Activated naive CD4-positive, alpha-beta T cell treated with anti-CD3 and anti-CD28 coated beads for 36 hours (primary cell): ENCODE measurements around the gene DTL. TPM values are rescaled to one million over a fixed set of nuclear protein-coding genes. Genes with fewer than 3 reads are reported as not detected.
"Not testable (repeated sequence)": the region's sequence is repeated elsewhere in the genome, so short reads cannot be mapped to it uniquely, and the experiment has no call there.

ENCODE experiments used
- CTCF ChIA-PET: fragments of 350-600 bp; sonication (Branson Sonifier 250); formaldehyde crosslinking; loops from one replicate; lab custom pipeline; 2021; ENCODE audit warnings: antibody characterized with exemption; lab: Charles Lee
- DNase-seq: peaks from one replicate; pipeline ENCODE4 v3.0.0-alpha.2; 2020
- H3K27ac Mint-ChIP-seq: one replicate; pipeline ENCODE4 v1.8.0; 2021; ENCODE audit warnings: mild to moderate bottlenecking, mixed read lengths
- H3K27me3 Mint-ChIP-seq: one replicate; pipeline ENCODE4 v1.8.0; 2021; ENCODE audit warnings: low read depth, mixed read lengths
- H3K36me3 Mint-ChIP-seq: one replicate; pipeline ENCODE4 v1.8.0; 2021; ENCODE audit warnings: low read depth, mixed read lengths
- H3K4me1 Mint-ChIP-seq: one replicate; pipeline ENCODE4 v1.8.0; 2021; ENCODE audit warnings: low read depth, mixed read lengths
- H3K4me3 Mint-ChIP-seq: one replicate; pipeline ENCODE4 v1.8.0; 2021; ENCODE audit warnings: mild to moderate bottlenecking, moderate library complexity, mixed read lengths
- H3K9me3 Mint-ChIP-seq: one replicate; pipeline ENCODE4 v1.8.0; 2021; ENCODE audit warnings: mixed read lengths
- intact Hi-C: fragments of 100-400 bp; cut with micrococcal nuclease; formaldehyde crosslinking; loops from one replicate; pipeline ENCODE4 v1.15.1; 2023
- total RNA-seq, 2 experiments: library from RNA; stranded (reverse); gene quantifications; one replicate each; pipeline ENCODE4 v1.2.3, GENCODE V29; 2021

Gene DTL, protein sequence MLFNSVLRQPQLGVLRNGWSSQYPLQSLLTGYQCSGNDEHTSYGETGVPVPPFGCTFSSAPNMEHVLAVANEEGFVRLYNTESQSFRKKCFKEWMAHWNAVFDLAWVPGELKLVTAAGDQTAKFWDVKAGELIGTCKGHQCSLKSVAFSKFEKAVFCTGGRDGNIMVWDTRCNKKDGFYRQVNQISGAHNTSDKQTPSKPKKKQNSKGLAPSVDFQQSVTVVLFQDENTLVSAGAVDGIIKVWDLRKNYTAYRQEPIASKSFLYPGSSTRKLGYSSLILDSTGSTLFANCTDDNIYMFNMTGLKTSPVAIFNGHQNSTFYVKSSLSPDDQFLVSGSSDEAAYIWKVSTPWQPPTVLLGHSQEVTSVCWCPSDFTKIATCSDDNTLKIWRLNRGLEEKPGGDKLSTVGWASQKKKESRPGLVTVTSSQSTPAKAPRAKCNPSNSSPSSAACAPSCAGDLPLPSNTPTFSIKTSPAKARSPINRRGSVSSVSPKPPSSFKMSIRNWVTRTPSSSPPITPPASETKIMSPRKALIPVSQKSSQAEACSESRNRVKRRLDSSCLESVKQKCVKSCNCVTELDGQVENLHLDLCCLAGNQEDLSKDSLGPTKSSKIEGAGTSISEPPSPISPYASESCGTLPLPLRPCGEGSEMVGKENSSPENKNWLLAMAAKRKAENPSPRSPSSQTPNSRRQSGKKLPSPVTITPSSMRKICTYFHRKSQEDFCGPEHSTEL
- total RNA-seq, result 100 to 1,000 TPM; 106 to 121 TPM

DNA sequence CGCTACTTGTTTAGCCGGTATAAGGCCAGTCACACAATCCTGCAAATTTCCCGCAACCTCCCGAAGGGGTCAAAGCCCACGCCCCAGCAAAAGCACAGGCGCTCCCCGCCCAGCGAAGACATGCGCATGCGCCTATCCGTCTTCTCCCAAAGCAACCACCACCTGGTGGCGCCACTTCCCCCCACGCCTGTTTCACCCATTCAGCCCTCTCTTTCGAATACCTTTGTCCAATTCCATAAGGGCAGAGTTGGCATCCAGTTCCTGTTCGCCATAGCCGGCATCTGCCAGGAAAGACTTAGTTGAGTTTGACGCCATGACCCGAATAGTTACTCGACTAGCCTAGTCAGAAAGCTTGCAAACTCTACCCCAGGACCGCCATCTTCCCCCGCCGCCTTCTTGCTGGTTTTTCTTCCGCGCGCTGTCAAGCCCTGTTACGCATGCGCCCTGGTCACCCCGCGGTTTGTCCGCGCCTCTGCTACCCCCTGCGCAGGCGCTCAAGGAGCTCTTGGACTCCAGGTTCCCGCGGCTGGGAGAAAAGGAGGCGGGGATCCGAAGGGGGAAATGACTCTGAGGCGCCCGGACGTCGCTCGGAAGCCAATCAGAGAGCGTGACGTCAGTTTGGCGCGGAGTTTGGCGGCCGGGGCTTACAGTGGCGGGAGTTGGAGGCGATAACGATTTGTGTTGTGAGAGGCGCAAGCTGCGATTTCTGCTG lies at the start of gene DTL, which contains the start of gene INTS7:
TSS of gene DTL (plus strand) at position 626 of the 712 bp plus-strand sequence. CDS start 143 bp downstream, outside the sequence.
TSS of gene INTS7 (minus strand) at position 435 of the 712 bp plus-strand sequence. CDS start at position 315, 120 bp downstream.
- peaks cover 53% of the 10 kb centered on the region for H3K4me1 Mint-ChIP-seq
- CTCF ChIA-PET, result interaction anchor here (0.6 to 5.2 kb wide), 41 partner anchors 8 to 1015 kb away, joined by 3 to 32 read pairs (median 4); partner anchors contain the start of genes FLVCR1, NENF and PPP2R5A

GRCh38 chr1:211986628-211987254 lies 48.8 kb upstream of the DTL start:
- Mint-ChIP-seq H3K4me3 (no peak overlapping the region), H3K9me3 (no peaks in the 10 kb centered on the region), H3K27ac (no peak overlapping the region), H3K36me3 (peaks cover 21% of the 10 kb centered on the region), H3K4me1 (no peaks in the 10 kb centered on the region), H3K27me3 (no peaks in the 10 kb centered on the region)
- intact Hi-C loops, result no loop called here
- no peak for DNase-seq
- CTCF ChIA-PET, result no interaction called here

More for the DNA sequence above, at the start of gene DTL, which contains the start of gene INTS7:
- no peaks in the 10 kb centered on the region for H3K9me3 Mint-ChIP-seq
- H3K27me3 Mint-ChIP-seq, result peaks cover 6% of the 10 kb centered on the region
- peak within 1 kb of the TSS; percentile 96 for H3K4me3 Mint-ChIP-seq
- DNase-seq, result peak; percentile 99
- H3K27ac Mint-ChIP-seq, result peak within 1 kb of the TSS; percentile 98
- H3K36me3 Mint-ChIP-seq, result peaks cover 37% of the 10 kb centered on the region
- intact Hi-C loops, result loop anchor here (1.0 to 10.0 kb wide), 17 partner anchors 23 to 982 kb away; partner anchors contain the start of genes ANGEL2, ATF3, FLVCR1 and LPGAT1

DNA sequence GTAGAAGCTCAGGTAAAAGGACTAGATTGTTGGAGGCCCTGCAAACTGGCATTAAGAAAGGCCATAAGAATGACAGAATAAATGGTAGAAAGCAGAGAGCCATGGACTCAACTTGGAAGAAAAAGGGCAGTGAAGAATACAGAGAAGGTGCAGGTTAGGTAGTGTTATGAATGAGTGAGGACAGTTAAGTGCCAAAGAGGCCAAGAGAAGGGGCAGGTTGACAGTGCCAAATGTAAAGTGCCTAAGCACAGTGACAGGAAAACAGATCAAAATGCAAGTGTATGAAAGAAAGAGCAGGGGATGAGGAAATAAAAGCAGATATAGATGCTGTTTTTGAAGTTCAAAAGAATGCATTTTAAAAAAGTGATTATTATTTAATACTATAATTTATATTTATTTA lies 43.9 kb upstream of the DTL start:
- H3K4me3 Mint-ChIP-seq, result no peak overlapping the region
- peaks cover 14% of the 10 kb centered on the region for H3K36me3 Mint-ChIP-seq
- no peak overlapping the region for H3K27ac Mint-ChIP-seq
- DNase-seq, result no peak
- no peaks in the 10 kb centered on the region for H3K4me1 Mint-ChIP-seq
- no peaks in the 10 kb centered on the region for H3K9me3 Mint-ChIP-seq
- H3K27me3 Mint-ChIP-seq, result no peaks in the 10 kb centered on the region
- CTCF ChIA-PET, result interaction anchor here (1.3 kb wide), 1 partner anchor 292 kb away, joined by 3 read pairs; no protein-coding TSS in a partner anchor
- intact Hi-C loops, result no loop called here

DNA sequence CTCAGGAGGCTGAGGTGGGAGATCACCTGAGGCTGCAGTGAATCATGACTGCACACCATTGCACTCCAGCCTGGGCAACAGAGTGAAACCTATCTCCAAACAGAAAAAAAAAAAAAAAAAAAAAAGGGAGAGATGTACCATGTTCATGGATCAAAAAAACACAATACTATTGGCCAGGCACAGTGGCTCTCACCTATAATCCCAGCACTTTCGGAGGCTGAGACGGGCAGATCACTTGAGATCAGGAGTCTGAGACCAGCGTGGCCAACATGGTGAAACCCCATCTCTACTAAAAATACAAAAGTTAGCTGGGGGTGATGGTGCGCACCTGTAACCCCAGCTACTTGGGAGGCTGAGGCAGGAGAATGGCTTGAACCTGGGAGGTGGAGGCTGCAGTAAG lies 38.1 kb upstream of the DTL start:
- H3K27ac Mint-ChIP-seq, DNase-seq, H3K9me3 Mint-ChIP-seq, H3K4me1 Mint-ChIP-seq, H3K4me3 Mint-ChIP-seq, intact Hi-C loops, H3K27me3 Mint-ChIP-seq: not testable (repeated sequence)
- peaks cover 27% of the 10 kb centered on the region for H3K36me3 Mint-ChIP-seq
- CTCF ChIA-PET, result interaction anchor here (0.7 kb wide), 1 partner anchor 296 kb away, joined by 4 read pairs; no protein-coding TSS in a partner anchor

DNA sequence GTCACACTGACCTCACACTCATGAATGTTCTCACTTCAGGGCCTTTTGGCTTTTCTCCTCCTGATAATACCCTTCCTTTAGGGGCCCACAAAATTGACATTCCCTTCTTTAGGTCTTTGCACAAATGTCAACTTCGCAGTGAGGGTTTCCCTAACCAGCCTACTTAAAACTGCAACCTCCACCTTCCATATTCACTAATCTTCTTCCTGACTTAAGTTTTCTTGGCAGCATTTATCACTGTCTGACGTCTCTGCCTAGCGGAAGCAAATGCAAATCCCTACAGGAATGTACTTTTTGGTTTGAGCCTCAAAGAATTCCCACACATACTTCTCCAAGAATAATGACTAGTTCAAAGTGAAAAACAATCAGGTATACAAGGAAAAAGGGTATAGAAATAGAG lies 33.0 kb upstream of the DTL start:
- Mint-ChIP-seq H3K4me1 (no peaks in the 10 kb centered on the region), H3K27me3 (no peaks in the 10 kb centered on the region), H3K9me3 (no peaks in the 10 kb centered on the region), H3K27ac (no peak overlapping the region), H3K4me3 (no peak overlapping the region), H3K36me3 (peaks cover 27% of the 10 kb centered on the region)
- CTCF ChIA-PET, result no interaction called here
- intact Hi-C loops, result no loop called here
- no peak for DNase-seq

GRCh38 chr1:212004895-212005608 lies 30.5 kb upstream of the DTL start:
- DNase-seq, result no peak
- H3K9me3 Mint-ChIP-seq, result no peaks in the 10 kb centered on the region
- H3K27ac Mint-ChIP-seq, result no peak overlapping the region
- CTCF ChIA-PET, result interaction anchor here (0.5 to 1.0 kb wide), 2 partner anchors 29 to 302 kb away, joined by 3 read pairs; no protein-coding TSS in a partner anchor
- intact Hi-C loops, result no loop called here
- H3K36me3 Mint-ChIP-seq, result peaks cover 25% of the 10 kb centered on the region
- H3K27me3 Mint-ChIP-seq, result no peaks in the 10 kb centered on the region
- no peak overlapping the region for H3K4me3 Mint-ChIP-seq
- no peaks in the 10 kb centered on the region for H3K4me1 Mint-ChIP-seq

DNA sequence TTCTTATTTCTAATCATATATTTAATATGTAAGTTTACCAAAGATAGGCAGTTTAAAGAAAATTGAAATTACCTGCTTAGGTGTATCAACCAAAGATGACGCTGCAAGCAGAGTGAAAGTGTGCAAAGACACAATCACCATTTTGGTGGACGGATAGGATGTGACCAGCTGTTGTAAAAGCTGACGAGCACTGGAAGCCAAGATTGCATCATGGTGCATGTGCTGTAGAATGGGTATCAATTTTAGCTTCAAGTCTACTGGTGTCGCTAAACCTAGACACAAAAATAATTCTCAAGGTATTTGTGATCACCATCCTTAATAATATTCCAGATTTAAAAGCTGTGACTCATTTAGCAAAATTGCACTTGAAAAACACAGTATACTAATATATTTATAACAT lies 28.4 kb upstream of the DTL start:
- peaks cover 21% of the 10 kb centered on the region for H3K36me3 Mint-ChIP-seq
- no peaks in the 10 kb centered on the region for H3K27me3 Mint-ChIP-seq
- no peak for DNase-seq
- no peaks in the 10 kb centered on the region for H3K4me1 Mint-ChIP-seq
- H3K9me3 Mint-ChIP-seq, result no peaks in the 10 kb centered on the region
- H3K4me3 Mint-ChIP-seq, result no peak overlapping the region
- no peak overlapping the region for H3K27ac Mint-ChIP-seq
- CTCF ChIA-PET, result interaction anchor here (0.6 to 1.0 kb wide), 2 partner anchors 21 to 227 kb away, joined by 3 to 4 read pairs; no protein-coding TSS in a partner anchor
- intact Hi-C loops, result no loop called here

DNA sequence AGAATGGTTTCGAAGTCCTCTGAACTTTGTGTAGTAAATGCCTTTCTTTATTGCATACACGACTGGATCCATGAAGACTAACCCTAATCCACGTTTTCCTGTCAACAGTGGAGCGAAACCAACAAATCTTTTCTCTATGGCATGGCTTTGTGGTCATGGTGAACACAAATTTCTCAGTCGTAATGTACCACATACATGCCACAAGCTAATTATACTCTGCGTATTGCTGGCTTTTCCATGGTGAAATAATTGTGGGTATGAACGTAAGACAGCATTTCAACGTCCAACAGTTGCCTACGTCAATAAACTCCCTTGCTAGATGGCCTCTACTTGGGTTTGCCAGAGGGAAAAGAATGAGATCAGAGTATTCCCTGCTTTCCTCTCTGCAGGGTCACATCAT lies 27.7 kb upstream of the DTL start:
- H3K27ac Mint-ChIP-seq, result no peak overlapping the region
- intact Hi-C loops, result no loop called here
- no peaks in the 10 kb centered on the region for H3K4me1 Mint-ChIP-seq
- no peaks in the 10 kb centered on the region for H3K27me3 Mint-ChIP-seq
- no peak for DNase-seq
- H3K4me3 Mint-ChIP-seq, result no peak overlapping the region
- no peaks in the 10 kb centered on the region for H3K9me3 Mint-ChIP-seq
- H3K36me3 Mint-ChIP-seq, result peaks cover 21% of the 10 kb centered on the region
- CTCF ChIA-PET, result interaction anchor here (1.0 kb wide), 1 partner anchor 22 kb away, joined by 3 read pairs; no protein-coding TSS in a partner anchor

DNA sequence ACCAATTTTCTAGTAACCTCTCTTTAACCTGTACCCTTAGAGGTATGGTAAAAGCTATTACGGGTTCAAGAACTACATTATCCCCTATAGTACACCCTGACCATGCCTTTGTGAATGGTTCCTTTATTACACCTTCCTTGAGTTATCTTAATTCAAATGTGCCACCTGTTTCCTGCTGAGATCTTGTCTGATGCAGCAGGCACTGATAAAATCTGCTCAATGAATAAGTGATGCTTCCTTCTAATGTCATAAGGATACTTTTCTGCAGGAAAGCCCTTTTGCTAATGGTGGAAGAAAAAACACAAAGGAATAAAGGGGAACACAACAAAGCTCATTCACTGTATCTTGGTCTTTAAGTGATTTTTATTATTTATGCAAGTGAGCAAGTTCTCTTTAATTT lies 26.0 kb upstream of the DTL start:
- H3K36me3 Mint-ChIP-seq, result peaks cover 19% of the 10 kb centered on the region
- no peak overlapping the region for H3K4me3 Mint-ChIP-seq
- no peaks in the 10 kb centered on the region for H3K27me3 Mint-ChIP-seq
- no peaks in the 10 kb centered on the region for H3K9me3 Mint-ChIP-seq
- DNase-seq, result no peak
- H3K4me1 Mint-ChIP-seq, result no peaks in the 10 kb centered on the region
- H3K27ac Mint-ChIP-seq, result no peak overlapping the region
- intact Hi-C loops, result no loop called here
- CTCF ChIA-PET, result interaction anchor here (0.6 to 1.4 kb wide), 4 partner anchors 18 to 446 kb away, joined by 3 to 9 read pairs (median 6); partner anchors contain the start of genes DTL and INTS7

DNA sequence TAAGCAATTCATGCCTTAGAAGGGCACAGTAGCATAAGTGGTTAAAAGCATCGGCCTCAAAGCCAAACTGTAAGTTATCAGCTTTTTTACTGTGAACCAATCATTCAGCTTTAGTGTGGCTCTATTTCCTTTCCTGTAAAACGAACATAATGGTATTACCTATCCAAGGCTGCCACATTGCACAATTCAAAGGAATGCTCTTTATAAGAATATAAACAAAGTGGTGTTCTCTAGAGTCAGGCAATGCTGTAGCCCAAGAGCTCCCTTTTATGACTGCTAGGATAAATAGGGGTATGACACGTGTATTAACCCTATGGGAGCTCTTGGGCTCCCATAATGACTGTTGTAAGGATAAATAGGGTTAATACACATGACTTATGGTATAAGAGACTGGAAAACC lies 25.5 kb upstream of the DTL start:
- no peak overlapping the region for H3K4me3 Mint-ChIP-seq
- no peak overlapping the region for H3K27ac Mint-ChIP-seq
- H3K9me3 Mint-ChIP-seq, result peaks cover under 1% of the 10 kb centered on the region
- H3K27me3 Mint-ChIP-seq, result no peaks in the 10 kb centered on the region
- intact Hi-C loops, result no loop called here
- CTCF ChIA-PET, result interaction anchor here (0.6 to 1.4 kb wide), 6 partner anchors 9 to 447 kb away, joined by 3 to 9 read pairs (median 4); partner anchors contain the start of genes DTL and INTS7
- no peak for DNase-seq
- H3K36me3 Mint-ChIP-seq, result peaks cover 19% of the 10 kb centered on the region
- no peaks in the 10 kb centered on the region for H3K4me1 Mint-ChIP-seq
